Chondrocyte (in vitro differentiated cells): ENCODE results near the gene USP25. TPM values are rescaled to one million over a fixed set of nuclear protein-coding genes. Genes with fewer than 3 reads are reported as not detected.

Experiments
- DNase-seq: peaks from one replicate; pipeline ENCODE4 v3.0.0; 2021; ENCODE audit warnings: mixed read lengths, low spot score
- H3K27ac Mint-ChIP-seq: one replicate; pipeline ENCODE4 v1.8.0; 2021; ENCODE audit warnings: mild to moderate bottlenecking, moderate library complexity, mixed read lengths; ENCODE audit not compliant: unreplicated experiment
- H3K27me3 Mint-ChIP-seq: 2 replicates; pipeline ENCODE4 v1.8.0; 2021; ENCODE audit warnings: low read depth, mixed read lengths
- H3K36me3 Mint-ChIP-seq: 2 replicates; pipeline ENCODE4 v1.8.0; 2021; ENCODE audit warnings: low read depth, mixed read lengths
- H3K4me1 Mint-ChIP-seq: 2 replicates; pipeline ENCODE4 v1.8.0; 2021; ENCODE audit warnings: low read depth, mild to moderate bottlenecking, mixed read lengths
- H3K4me3 Mint-ChIP-seq: one replicate; pipeline ENCODE4 v1.8.0; 2021; ENCODE audit warnings: mild to moderate bottlenecking, moderate library complexity, mixed read lengths; ENCODE audit not compliant: unreplicated experiment
- H3K9me3 Mint-ChIP-seq: 2 replicates; pipeline ENCODE4 v1.8.0; 2021; ENCODE audit warnings: low read depth, mixed read lengths
- total RNA-seq: library from RNA; stranded (reverse); gene quantifications from 3 replicates; pipeline ENCODE4 v1.2.1, GENCODE V29; 2021
- TF ChIP-seq, protein P1 (sequence below): fragments of 200-600 bp; sonication (generic); IDR thresholded peaks from 2 replicates; pipeline ENCODE4 v1.5.0; 2021; ENCODE audit warnings: antibody characterized with exemption, mild to moderate bottlenecking, moderate library complexity

The USP25 gene
- total RNA-seq, 1 donor from 2014 or later: 58.9 TPM

DNA sequence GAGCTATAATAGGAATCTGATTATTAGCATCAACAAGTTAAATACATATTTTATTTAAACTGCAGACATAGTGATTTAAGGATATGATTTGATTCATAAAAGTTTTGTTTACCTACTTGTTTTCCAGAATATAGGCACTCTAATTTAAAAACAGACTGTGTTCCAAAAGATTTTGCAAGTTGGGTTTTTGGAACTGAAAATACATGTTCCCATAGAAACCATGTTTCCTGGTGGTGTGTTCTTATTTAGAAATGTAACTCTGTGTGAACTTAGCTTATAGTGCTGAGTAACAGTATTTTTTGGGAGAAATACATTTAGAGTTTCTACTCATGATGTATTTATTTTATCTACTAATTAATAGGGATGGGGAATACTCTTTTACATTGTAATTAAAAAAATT, 21.8 kb downstream of the USP25 start:
- H3K36me3 Mint-ChIP-seq: no peaks in the 10 kb centered on the region
- H3K27me3 Mint-ChIP-seq: no peaks in the 10 kb centered on the region
- DNase-seq: no peak
- TF ChIP-seq, protein P1, sequence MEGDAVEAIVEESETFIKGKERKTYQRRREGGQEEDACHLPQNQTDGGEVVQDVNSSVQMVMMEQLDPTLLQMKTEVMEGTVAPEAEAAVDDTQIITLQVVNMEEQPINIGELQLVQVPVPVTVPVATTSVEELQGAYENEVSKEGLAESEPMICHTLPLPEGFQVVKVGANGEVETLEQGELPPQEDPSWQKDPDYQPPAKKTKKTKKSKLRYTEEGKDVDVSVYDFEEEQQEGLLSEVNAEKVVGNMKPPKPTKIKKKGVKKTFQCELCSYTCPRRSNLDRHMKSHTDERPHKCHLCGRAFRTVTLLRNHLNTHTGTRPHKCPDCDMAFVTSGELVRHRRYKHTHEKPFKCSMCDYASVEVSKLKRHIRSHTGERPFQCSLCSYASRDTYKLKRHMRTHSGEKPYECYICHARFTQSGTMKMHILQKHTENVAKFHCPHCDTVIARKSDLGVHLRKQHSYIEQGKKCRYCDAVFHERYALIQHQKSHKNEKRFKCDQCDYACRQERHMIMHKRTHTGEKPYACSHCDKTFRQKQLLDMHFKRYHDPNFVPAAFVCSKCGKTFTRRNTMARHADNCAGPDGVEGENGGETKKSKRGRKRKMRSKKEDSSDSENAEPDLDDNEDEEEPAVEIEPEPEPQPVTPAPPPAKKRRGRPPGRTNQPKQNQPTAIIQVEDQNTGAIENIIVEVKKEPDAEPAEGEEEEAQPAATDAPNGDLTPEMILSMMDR: no peak
- H3K9me3 Mint-ChIP-seq: peaks cover 2% of the 10 kb centered on the region
- peaks cover 70% of the 10 kb centered on the region for H3K4me1 Mint-ChIP-seq
- no peak overlapping the region for H3K4me3 Mint-ChIP-seq
- H3K27ac Mint-ChIP-seq: peak overlapping the region; percentile 8

DNA sequence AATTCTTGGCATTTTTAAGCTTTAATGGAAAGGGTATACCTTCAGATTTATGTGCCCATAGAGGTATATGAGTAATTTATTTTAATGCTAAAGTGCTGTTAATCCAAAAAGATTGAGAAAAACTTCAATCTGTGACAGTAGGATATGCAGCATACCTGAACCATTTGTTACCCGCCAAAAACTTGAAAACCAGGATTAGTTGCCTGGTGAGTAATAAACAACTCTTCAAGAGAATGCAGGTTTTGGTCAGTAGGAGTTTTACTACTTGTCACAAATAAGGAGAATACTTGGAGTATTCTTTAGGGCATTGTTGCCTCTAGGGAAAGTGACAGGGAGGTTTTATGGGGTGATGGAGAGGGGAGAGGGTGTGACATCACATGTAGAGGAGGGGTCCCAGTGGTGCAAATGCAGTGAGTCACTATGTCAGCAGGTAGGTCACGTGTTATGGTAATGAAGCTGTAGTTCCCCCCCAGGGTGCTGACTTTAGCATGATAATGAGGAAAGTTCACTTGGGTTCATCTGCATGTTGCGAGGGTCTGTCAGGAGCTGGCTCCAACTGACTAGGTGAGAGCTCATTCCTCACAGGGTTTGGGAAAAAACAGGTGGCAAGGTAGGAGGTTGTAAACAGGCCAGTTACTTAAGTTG, 23.1 kb downstream of the USP25 start:
- Mint-ChIP-seq H3K36me3 (no peaks in the 10 kb centered on the region), H3K4me3 (no peak overlapping the region), H3K27me3 (no peaks in the 10 kb centered on the region), H3K27ac (peak overlapping the region; percentile 14), H3K9me3 (peaks cover 2% of the 10 kb centered on the region), H3K4me1 (peaks cover 79% of the 10 kb centered on the region)
- TF ChIP-seq, protein P1: no peak
- DNase-seq: no peak

DNA sequence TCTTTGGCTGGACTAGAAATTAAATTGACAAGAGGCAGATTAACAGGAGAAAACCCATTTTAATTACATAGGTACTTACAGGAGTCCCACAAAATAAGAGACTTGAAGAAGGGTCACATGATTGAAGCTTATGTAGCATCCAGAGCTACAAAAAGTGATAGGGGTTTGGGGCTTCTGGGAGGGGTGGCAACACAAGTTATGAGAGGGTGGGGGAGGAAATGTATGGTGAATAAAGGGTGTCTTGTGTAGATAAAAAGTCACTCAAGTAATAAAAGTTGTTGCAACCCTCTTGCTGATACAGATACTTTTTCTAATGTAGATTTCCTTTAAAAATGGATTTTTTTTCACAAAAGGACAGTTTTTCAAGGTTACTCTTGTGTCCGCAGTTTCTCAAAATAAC, 24.0 kb downstream of the USP25 start:
- H3K27ac Mint-ChIP-seq: no peak overlapping the region
- peaks cover 76% of the 10 kb centered on the region for H3K4me1 Mint-ChIP-seq
- H3K4me3 Mint-ChIP-seq: no peak overlapping the region
- H3K36me3 Mint-ChIP-seq: no peaks in the 10 kb centered on the region
- DNase-seq: no peak
- no peaks in the 10 kb centered on the region for H3K27me3 Mint-ChIP-seq
- TF ChIP-seq, protein P1: no peak
- H3K9me3 Mint-ChIP-seq: peaks cover 2% of the 10 kb centered on the region

DNA sequence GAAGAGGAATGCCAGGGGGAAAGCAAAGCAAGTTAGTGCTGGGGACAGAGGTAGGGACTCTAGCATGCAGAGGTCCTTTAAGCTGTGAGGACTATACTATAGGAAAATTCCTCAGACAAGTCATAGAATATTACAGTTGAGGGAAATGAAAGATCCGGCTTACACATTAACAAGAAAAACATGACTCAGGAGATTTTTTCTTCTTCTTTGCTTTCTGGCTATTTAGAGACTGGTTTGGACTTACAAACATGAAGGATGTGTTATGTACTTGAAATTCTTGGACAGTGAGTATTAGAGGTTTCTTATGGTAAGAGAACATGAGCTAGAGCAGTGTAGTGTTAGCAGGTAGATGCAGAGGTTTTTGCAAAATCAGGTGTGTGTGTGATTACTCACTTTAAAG, 24.9 kb downstream of the USP25 start:
- no peaks in the 10 kb centered on the region for H3K27me3 Mint-ChIP-seq
- TF ChIP-seq, protein P1: no peak
- H3K9me3 Mint-ChIP-seq: peaks cover 2% of the 10 kb centered on the region
- peak overlapping the region; percentile 85 for H3K27ac Mint-ChIP-seq
- peaks cover 67% of the 10 kb centered on the region for H3K4me1 Mint-ChIP-seq
- H3K4me3 Mint-ChIP-seq: no peak overlapping the region
- no peaks in the 10 kb centered on the region for H3K36me3 Mint-ChIP-seq
- no peak for DNase-seq

GRCh38 chr21:15755125-15755524, 25.3 kb downstream of the USP25 start:
- no peak for DNase-seq
- TF ChIP-seq, protein P1: no peak
- Mint-ChIP-seq H3K27me3 (no peaks in the 10 kb centered on the region), H3K4me1 (peaks cover 64% of the 10 kb centered on the region), H3K27ac (peak overlapping the region; percentile 85), H3K4me3 (no peak overlapping the region), H3K36me3 (no peaks in the 10 kb centered on the region), H3K9me3 (peaks cover 2% of the 10 kb centered on the region)
